HG02885 (cell line): ENCODE data around the gene NTHL1.

Experiments
- ATAC-seq: cut with Tn5 transposase; IDR thresholded peaks from one replicate; pipeline ENCODE4 v1.9.1; 2021; ENCODE audit warnings: mild to moderate bottlenecking; ENCODE audit not compliant: unreplicated experiment, poor library complexity

NTHL1 gene

GRCh38 chr16:2047330-2048115 lies at the start of gene NTHL1, which contains the start of gene TSC2:
Gene NTHL1 (minus strand): TSS chr16:2047834. CDS start chr16:2047823, 11 bp downstream.
Gene TSC2 (plus strand): TSS chr16:2047985. CDS start chr16:2048616, 631 bp downstream.
- ATAC-seq: peak; percentile 90

GRCh38 chr16:2096853-2097595 lies 49.4 kb upstream of the NTHL1 start:
- ATAC-seq: no peak

GRCh38 chr16:2095918-2096582 lies 48.4 kb upstream of the NTHL1 start:
- ATAC-seq: no peak

GRCh38 chr16:2095315-2095853 lies 47.8 kb upstream of the NTHL1 start:
- no peak for ATAC-seq

- ATAC-seq: no peak
Measured at GRCh38 chr16:2093793-2094192, 46.2 kb upstream of the NTHL1 start.

GRCh38 chr16:2092866-2093265 lies 45.2 kb upstream of the NTHL1 start:
- no peak for ATAC-seq

- ATAC-seq: no peak
Measured at GRCh38 chr16:2092256-2092620, 44.6 kb upstream of the NTHL1 start.

- no peak for ATAC-seq
Measured at GRCh38 chr16:2091547-2092255, 44.1 kb upstream of the NTHL1 start.

GRCh38 chr16:2090777-2091546 lies 43.3 kb upstream of the NTHL1 start:
- no peak for ATAC-seq

- no peak for ATAC-seq
Measured at GRCh38 chr16:2090481-2090776, 42.8 kb upstream of the NTHL1 start.

GRCh38 chr16:2089706-2090480 lies 42.3 kb upstream of the NTHL1 start:
- no peak for ATAC-seq

GRCh38 chr16:2088759-2089358 lies 41.2 kb upstream of the NTHL1 start:
- ATAC-seq: no peak

- no peak for ATAC-seq
Measured at GRCh38 chr16:2087748-2088631, 40.4 kb upstream of the NTHL1 start.

- no peak for ATAC-seq
Measured at GRCh38 chr16:2086812-2087747, 39.4 kb upstream of the NTHL1 start.

GRCh38 chr16:2086106-2086742 lies 38.6 kb upstream of the NTHL1 start:
- no peak for ATAC-seq

- ATAC-seq: no peak
Measured at GRCh38 chr16:2085669-2086068, 38.0 kb upstream of the NTHL1 start.
